H1 (cell line): ENCODE results near the gene CCDC180. TPM values are rescaled to one million over a fixed set of nuclear protein-coding genes. Genes with fewer than 3 reads are reported as not detected.

ENCODE experiments used
- BCL11A ChIP-seq, 2 experiments: IDR thresholded peaks; one replicate each; pipeline ENCODE4 v1.6.1; 2011; ENCODE audit warnings: low read depth in 2 of 2, low read length in 2 of 2, mild to moderate bottlenecking in 2 of 2
- CHD7 ChIP-seq: fragments of 300-600 bp; sonication (generic); IDR thresholded peaks from 2 replicates; pipeline ENCODE4 v1.7.1; 2012; ENCODE audit warnings: low read length, moderate library complexity, mild to moderate bottlenecking, inconsistent platforms; ENCODE audit not compliant: insufficient replicate concordance
- EP300 ChIP-seq, 2 experiments: IDR thresholded peaks; 1 replicate in 1 of 2; 2 replicates in 1 of 2; pipeline ENCODE4 v1.6.1; 2011 to 2012; ENCODE audit warnings: low read depth in 2 of 2, low read length in 2 of 2, mild to moderate bottlenecking in 2 of 2, borderline replicate concordance in 1 of 2, inconsistent platforms in 1 of 2, moderate library complexity in 1 of 2
- GABPA ChIP-seq: IDR thresholded peaks from 2 replicates; pipeline ENCODE4 v1.6.1; 2011; ENCODE audit warnings: mild to moderate bottlenecking, low read length, moderate library complexity, borderline replicate concordance; ENCODE audit not compliant: insufficient read depth
- RBBP5 ChIP-seq: IDR thresholded peaks from 2 replicates; pipeline ENCODE4 v1.7.1; 2012; ENCODE audit warnings: low read depth, mild to moderate bottlenecking, inconsistent platforms, low read length, moderate library complexity, borderline replicate concordance
- SIN3A ChIP-seq, 2 experiments: IDR thresholded peaks in 1 of 2; conservative IDR thresholded peaks in 1 of 2; 2 replicates each; pipeline ENCODE4 v1.6.1; 2011 to 2012; ENCODE audit warnings: low read length in 2 of 2, improper control_type of control experiment in 1 of 2, low read depth in 1 of 2, mild to moderate bottlenecking in 1 of 2
- TAF7 ChIP-seq: optimal IDR thresholded peaks from 2 replicates; pipeline ENCODE3; 2011; ENCODE audit warnings: low read depth, mild to moderate bottlenecking, inconsistent platforms, low read length, moderate library complexity, borderline replicate concordance
- polyA plus RNA-seq, 7 experiments: library from polyadenylated mRNA; depleted of rRNA in 3 of 7; stranded (reverse) in 5 of 7; unstranded in 2 of 7; fragments of >200 nt in 5 of 7; fragments of 200-250 nt in 2 of 7; gene quantifications; 1 replicate in 5 of 7; 2 replicates in 1 of 7; 4 replicates in 1 of 7; pipeline versions ENCODE4 v1.2.1 to v1.2.3, GENCODE V29; 2011 to 2013; ENCODE audit warnings: missing spikeins in 2 of 7, mixed read lengths in 2 of 7
- total RNA-seq: library from RNA; stranded (reverse); fragmentation: NEBNext Ultra II Directional; extraction: Animal tissue kit (Norgen Biotek cat#: 25700); gene quantifications from 2 replicates; pipeline ENCODE4 v1.2.1, GENCODE V29; 2021
- TF ChIP-seq, protein P1 (sequence below): IDR thresholded peaks from 2 replicates; pipeline ENCODE4 v1.6.1; 2012; ENCODE audit warnings: inconsistent platforms

Gene CCDC180
- total and polyA plus RNA-seq, 2 of the 8 experiments (the other 6 are each of a cell fraction or from before 2014, with no cell fraction given), result 2.6 to 8.2 TPM

DNA sequence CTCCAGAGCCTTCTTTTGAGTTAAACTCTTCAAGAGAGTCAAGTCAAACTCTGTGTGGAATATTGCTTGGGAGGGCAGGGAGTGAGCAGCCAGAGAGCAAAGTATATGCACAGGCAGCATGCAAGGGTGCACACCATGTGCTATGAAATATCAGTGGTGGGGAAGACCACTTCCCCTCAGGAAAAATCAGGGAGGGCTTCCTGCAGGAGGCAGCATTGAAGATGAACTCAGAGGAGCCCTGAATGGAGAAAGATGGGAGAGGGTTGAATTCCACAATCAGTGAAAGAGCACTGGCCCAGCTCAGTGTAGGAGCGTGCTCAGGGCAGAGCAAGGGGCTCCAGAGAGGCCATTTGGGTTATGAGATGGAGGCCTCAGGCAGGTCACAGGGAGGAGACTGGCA is 41.9 kb downstream of the CCDC180 start (continued):
- no peak for TF ChIP-seq CHD7
- no peak for TF ChIP-seq BCL11A (IDR thresholded peaks at IDR 0.05; ENCODE audit: low read depth in 2 of 2, low read length in 2 of 2)
- no peak for TF ChIP-seq SIN3A (conservative IDR thresholded peaks at IDR 0.05 in 1 of 2, IDR thresholded peaks at IDR 0.05 in 1 of 2; ENCODE audit: low read depth in 1 of 2, low read length in 2 of 2)
- no peak for TF ChIP-seq RBBP5
- TF ChIP-seq GABPA, result no peak
- no peak for TF ChIP-seq TAF7
- no peak for TF ChIP-seq EP300 (IDR thresholded peaks at IDR 0.05; ENCODE audit: borderline replicate concordance in 1 of 2, low read depth in 2 of 2, low read length in 2 of 2)
- TF ChIP-seq, protein P1, sequence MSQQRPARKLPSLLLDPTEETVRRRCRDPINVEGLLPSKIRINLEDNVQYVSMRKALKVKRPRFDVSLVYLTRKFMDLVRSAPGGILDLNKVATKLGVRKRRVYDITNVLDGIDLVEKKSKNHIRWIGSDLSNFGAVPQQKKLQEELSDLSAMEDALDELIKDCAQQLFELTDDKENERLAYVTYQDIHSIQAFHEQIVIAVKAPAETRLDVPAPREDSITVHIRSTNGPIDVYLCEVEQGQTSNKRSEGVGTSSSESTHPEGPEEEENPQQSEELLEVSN, result no peak
- TF ChIP-seq, all 59 proteins: peak for 0
